ENCODE results near the gene RNU6-9.

DNA sequence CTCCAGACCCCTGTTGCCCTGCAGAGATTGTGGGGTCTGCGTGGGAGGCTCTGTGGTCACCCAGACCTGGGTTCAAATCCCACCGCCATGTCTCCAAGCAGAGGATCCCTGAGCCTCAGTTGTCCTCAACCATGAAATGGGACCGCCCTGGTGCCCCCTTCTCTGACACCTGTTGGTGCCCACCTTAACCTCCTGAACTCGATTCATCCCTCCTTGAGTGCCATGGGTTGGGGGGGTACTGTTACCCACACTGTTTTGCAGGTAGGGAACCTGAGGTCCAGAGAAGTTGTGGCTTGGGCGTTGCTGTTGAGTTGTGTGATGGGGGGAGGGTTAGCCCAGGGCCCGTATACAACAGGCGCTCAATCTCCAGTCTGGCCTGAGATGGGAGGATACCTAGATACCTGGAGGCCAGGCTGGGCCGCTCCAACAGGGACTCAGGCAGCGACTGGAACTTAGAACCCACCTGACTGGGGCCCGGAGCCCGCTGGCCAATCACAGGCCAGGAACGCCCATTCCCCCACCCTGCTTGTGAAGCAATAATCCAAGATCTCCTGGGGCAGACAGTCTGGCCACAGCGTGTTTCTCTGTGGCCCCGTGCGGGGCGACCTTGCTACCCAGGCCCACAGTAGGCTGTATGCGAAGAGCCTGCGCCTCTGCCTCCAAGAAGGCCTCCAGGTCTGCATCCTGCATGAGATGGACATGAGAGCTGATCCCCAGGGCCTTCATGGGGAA is 35.4 kb downstream of the RNU6-9 start:
- TF ChIP-seq, protein P1, sequence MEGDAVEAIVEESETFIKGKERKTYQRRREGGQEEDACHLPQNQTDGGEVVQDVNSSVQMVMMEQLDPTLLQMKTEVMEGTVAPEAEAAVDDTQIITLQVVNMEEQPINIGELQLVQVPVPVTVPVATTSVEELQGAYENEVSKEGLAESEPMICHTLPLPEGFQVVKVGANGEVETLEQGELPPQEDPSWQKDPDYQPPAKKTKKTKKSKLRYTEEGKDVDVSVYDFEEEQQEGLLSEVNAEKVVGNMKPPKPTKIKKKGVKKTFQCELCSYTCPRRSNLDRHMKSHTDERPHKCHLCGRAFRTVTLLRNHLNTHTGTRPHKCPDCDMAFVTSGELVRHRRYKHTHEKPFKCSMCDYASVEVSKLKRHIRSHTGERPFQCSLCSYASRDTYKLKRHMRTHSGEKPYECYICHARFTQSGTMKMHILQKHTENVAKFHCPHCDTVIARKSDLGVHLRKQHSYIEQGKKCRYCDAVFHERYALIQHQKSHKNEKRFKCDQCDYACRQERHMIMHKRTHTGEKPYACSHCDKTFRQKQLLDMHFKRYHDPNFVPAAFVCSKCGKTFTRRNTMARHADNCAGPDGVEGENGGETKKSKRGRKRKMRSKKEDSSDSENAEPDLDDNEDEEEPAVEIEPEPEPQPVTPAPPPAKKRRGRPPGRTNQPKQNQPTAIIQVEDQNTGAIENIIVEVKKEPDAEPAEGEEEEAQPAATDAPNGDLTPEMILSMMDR (IDR thresholded peaks at IDR 0.05), result no peak
- no peak for TF ChIP-seq POLR2A (IDR thresholded peaks at IDR 0.05)

All from tibial nerve (tissue), 3 donors.